K562 (cell line): Measurements from ENCODE around the gene PRR7. TPM values are rescaled to one million over a fixed set of nuclear protein-coding genes. Genes with fewer than 3 reads are reported as not detected.

Source experiments
- GMEB1 ChIP-seq: fragments of 250-450 bp; sonication (Bioruptor Pico); IDR thresholded peaks from 2 replicates; pipeline ENCODE4 v1.4.0; 2020; ENCODE audit warnings: mild to moderate bottlenecking
- KLF13 ChIP-seq: fragments of 450-650 bp; IDR thresholded peaks from 2 replicates; pipeline ENCODE4 v1.6.1; 2016; ENCODE audit warnings: missing genetic modification characterization, low read depth, mild to moderate bottlenecking, missing compliant biosample characterization, moderate library complexity, borderline replicate concordance
- MYC ChIP-seq, 2 experiments: fragments of 250-450 bp in 1 of 2; sonication (Bioruptor Pico) in 1 of 2; IDR thresholded peaks; 2 replicates each; pipeline versions ENCODE4 v1.5.1 to v1.6.1; 2012 to 2021; ENCODE audit warnings: low read depth in 2 of 2, borderline replicate concordance in 1 of 2, improper control_type of control experiment in 1 of 2, low read length in 1 of 2, mild to moderate bottlenecking in 1 of 2, moderate library complexity in 1 of 2
- RERE ChIP-seq: sonication (generic); formaldehyde crosslinking; IDR thresholded peaks from 2 replicates; pipeline ENCODE4 v1.8.0; 2023; ENCODE audit warnings: missing genetic modification reagents, mild to moderate bottlenecking, borderline replicate concordance
- ZNF512 ChIP-seq: IDR thresholded peaks from 2 replicates; pipeline ENCODE4 v1.6.1; 2016; ENCODE audit warnings: missing genetic modification characterization, missing compliant biosample characterization
- ZNF586 ChIP-seq: fragments of 450-650 bp; formaldehyde crosslinking; conservative IDR thresholded peaks from 2 replicates; pipeline ENCODE4 v1.4.0; 2020; ENCODE audit warnings: mild to moderate bottlenecking, moderate library complexity
- polyA plus RNA-seq, 8 experiments: library from polyadenylated mRNA; depleted of rRNA in 4 of 8; stranded (reverse) in 5 of 8; unstranded in 3 of 8; fragments of >200 nt; fragmentation: Nextera tagmentation in 2 of 8; fragmentation: Illumina TruSeq in 1 of 8; extraction: Ambion mirVana in 2 of 8; extraction: Trizol in 1 of 8; gene quantifications; 2 replicates each; pipeline versions ENCODE4 v1.2.1 to v1.2.3, GENCODE V29; 2011 to 2014; ENCODE audit warnings: inconsistent platforms in 1 of 8, missing spikeins in 1 of 8
- total RNA-seq, 7 experiments: library from RNA; depleted of rRNA in 6 of 7; stranded (reverse); fragments of >200 nt in 6 of 7; fragmentation: Illumina TruSeq in 2 of 7; extraction: Trizol in 2 of 7; gene quantifications; 2 replicates each; pipeline versions ENCODE4 v1.2.1 to v1.2.3, GENCODE V29; 2011 to 2021; ENCODE audit warnings: low replicate concordance in 1 of 7

PRR7 gene
- total and polyA plus RNA-seq, 9 of the 15 experiments (the other 6 are each of a cell fraction or from before 2014, with no cell fraction given) = 0.80 to 11.3 (median 10.4) TPM; not detected in 4

GRCh38 chr5:177428574-177429217 is 17.9 kb upstream of the PRR7 start (continued):
- no peak for TF ChIP-seq GMEB1 (CRISPR knock-in tag)
- no peak for TF ChIP-seq KLF13 (tag)
- TF ChIP-seq MYC (IDR thresholded peaks at IDR 0.05; ENCODE audit: low read depth, low read length) = no peak
- TF ChIP-seq MYC (CRISPR knock-in tag; IDR thresholded peaks at IDR 0.05; ENCODE audit: borderline replicate concordance, low read depth) = no peak
- TF ChIP-seq RERE (CRISPR knock-in tag) = no peak
- no peak for TF ChIP-seq ZNF512 (tag)
- TF ChIP-seq ZNF586 (CRISPR knock-in tag) = no peak
